Small intestine (tissue), 7 donors: ENCODE data around the gene MINAR1. TPM values are rescaled to one million over a fixed set of nuclear protein-coding genes. Genes with fewer than 3 reads are reported as not detected.

Source experiments
- DNase-seq, 2 donors: peaks; one replicate each; pipeline versions ENCODE4 v3.0.0 to v3.0.0-alpha.2; 2013
- FAIRE-seq: peaks from 2 replicates; lab custom pipeline; 2012; peaks lifted over from hg19 to GRCh38; lab: Jason Lieb, UNC
- H3K27ac ChIP-seq, 3 donors: one replicate each; pipeline ENCODE4 v1.5.1; 2013; ENCODE audit warnings: low read length in 2 of 3, mild to moderate bottlenecking in 2 of 3, control low read depth in 1 of 3, inconsistent platforms in 1 of 3, low read depth in 1 of 3, moderate library complexity in 1 of 3
- H3K27me3 ChIP-seq, 3 donors: one replicate each; pipeline ENCODE4 v1.6.1; 2013; ENCODE audit warnings: low read length in 3 of 3, inconsistent platforms in 1 of 3; ENCODE audit not compliant: control insufficient read depth in 3 of 3, insufficient read depth in 3 of 3
- H3K36me3 ChIP-seq, 3 donors: one replicate each; pipeline ENCODE4 v1.6.1; 2013; ENCODE audit warnings: low read length in 3 of 3, inconsistent platforms in 1 of 3, low read depth in 1 of 3, mild to moderate bottlenecking in 1 of 3, moderate library complexity in 1 of 3; ENCODE audit not compliant: control insufficient read depth in 3 of 3, insufficient read depth in 2 of 3
- H3K4me1 ChIP-seq, 3 donors: one replicate each; pipeline ENCODE4 v1.6.1; 2013; ENCODE audit warnings: low read length in 2 of 3, inconsistent platforms in 1 of 3, low read depth in 1 of 3, mild to moderate bottlenecking in 1 of 3, moderate library complexity in 1 of 3; ENCODE audit not compliant: control insufficient read depth in 3 of 3, insufficient read depth in 2 of 3
- H3K4me3 ChIP-seq, 3 donors: one replicate each; pipeline ENCODE4 v1.5.1; 2013; ENCODE audit warnings: low read length in 3 of 3, control low read depth in 1 of 3, inconsistent platforms in 1 of 3, low read depth in 1 of 3, mild to moderate bottlenecking in 1 of 3, moderate library complexity in 1 of 3
- H3K9me3 ChIP-seq, 2 donors: one replicate each; pipeline ENCODE4 v1.6.1; 2013; ENCODE audit warnings: low read depth in 1 of 2, low read length in 1 of 2; ENCODE audit not compliant: control insufficient read depth in 2 of 2, insufficient read depth in 1 of 2
- WGBS, 3 donors: extraction: QIAGEN DNeasy Blood & Tissue Kit; methylation state at CpG; one replicate each; pipeline ENCODE4 v1.1.7; 2013; 5-methylcytosine and 5-hydroxymethylcytosine counted together
- polyA plus RNA-seq, 4 donors: library from polyadenylated mRNA; stranded (reverse) in 3 of 4; unstranded in 1 of 4; fragments of 200-250 nt in 3 of 4; fragments of 120-200 nt in 1 of 4; gene quantifications; one replicate each; pipeline versions ENCODE4 v1.2.1 to v1.2.3, GENCODE V29; 2013
- donor health status: healthy with polysubstance abuse.
- donor health status: control.
- donor health status: control.
- donor health status: Bipolar disorder and iron deficiency.
- donor health status: healthy.

MINAR1 gene
- polyA plus RNA-seq, 4 donors: 0.16 to 0.43 TPM; not detected in 2

- Histone ChIP-seq H3K36me3 (no peaks in the 10 kb centered on the region), H3K27ac (no peak overlapping the region), H3K27me3 (peaks cover 9 to 29% (median 12%) of the 10 kb centered on the region in 3 donors), H3K4me1 (no peaks in the 10 kb centered on the region), H3K4me3 (no peak overlapping the region), H3K9me3 (no peaks in the 10 kb centered on the region)
- DNase-seq (no peak), FAIRE-seq (no peak)
- whole genome bisulfite sequencing, 3 donors: 64 to 72% (median 71%) methylated on average over 8 of the region's 8 CpGs
Observed at GRCh38 chr15:79436037-79436780, 4.1 kb downstream of the MINAR1 start.

- Histone ChIP-seq H3K9me3 (no peaks in the 10 kb centered on the region), H3K4me1 (no peaks in the 10 kb centered on the region), H3K4me3 (no peak overlapping the region), H3K36me3 (no peaks in the 10 kb centered on the region), H3K27ac (no peak overlapping the region), H3K27me3 (peaks cover under 1 to 22% (median 8%) of the 10 kb centered on the region in 3 donors)
- no peak for DNase-seq
- no peak for FAIRE-seq
- WGBS, 3 donors: 82 to 91% (median 82%) methylated on average over 2 of the region's 2 CpGs
Observed at GRCh38 chr15:79437275-79438000, 5.3 kb downstream of the MINAR1 start.

- Histone ChIP-seq H3K27ac (no peak overlapping the region), H3K4me1 (no peaks in the 10 kb centered on the region), H3K36me3 (no peaks in the 10 kb centered on the region), H3K27me3 (peaks cover 0 to 7% (median 0%) of the 10 kb centered on the region in 3 donors), H3K9me3 (no peaks in the 10 kb centered on the region), H3K4me3 (no peak overlapping the region)
- DNase-seq (no peak), FAIRE-seq (no peak)
- WGBS, 3 donors: 90 to 96% (median 92%) methylated on average over 5 of the region's 5 CpGs
Observed at GRCh38 chr15:79439236-79439635, 7.1 kb downstream of the MINAR1 start.

GRCh38 chr15:79440355-79440908, 8.3 kb downstream of the MINAR1 start:
- 63 to 76% (median 73%) methylated on average over 6 to 7 of the region's 7 CpGs for WGBS, 3 donors
- H3K36me3 ChIP-seq: no peaks in the 10 kb centered on the region
- DNase-seq (no peak), FAIRE-seq (no peak)
- no peak overlapping the region for H3K27ac ChIP-seq
- peaks cover 0 to 5% (median 0%) of the 10 kb centered on the region in 3 donors for H3K27me3 ChIP-seq
- H3K4me3 ChIP-seq: no peak overlapping the region
- H3K4me1 ChIP-seq: no peaks in the 10 kb centered on the region
- H3K9me3 ChIP-seq: no peaks in the 10 kb centered on the region

GRCh38 chr15:79442911-79443310, 10.8 kb downstream of the MINAR1 start:
- Histone ChIP-seq H3K27ac (no peak overlapping the region), H3K27me3 (no peaks in the 10 kb centered on the region), H3K4me1 (no peaks in the 10 kb centered on the region), H3K9me3 (peaks cover 0 to 2% of the 10 kb centered on the region in 2 donors), H3K4me3 (no peak overlapping the region), H3K36me3 (no peaks in the 10 kb centered on the region)
- DNase-seq: no peak
- no peak for FAIRE-seq
- WGBS, 3 donors: 50 to 70% (median 65%) methylated on average over 4 of the region's 4 CpGs

GRCh38 chr15:79447060-79447459, 14.9 kb downstream of the MINAR1 start:
- no peak for FAIRE-seq
- DNase-seq: no peak
- H3K4me1 ChIP-seq: no peaks in the 10 kb centered on the region
- H3K4me3 ChIP-seq: no peak overlapping the region
- WGBS, 3 donors: 67 to 93% (median 85%) methylated on average over 1 of the region's 1 CpG
- peaks cover 0 to 2% of the 10 kb centered on the region in 2 donors for H3K9me3 ChIP-seq
- H3K36me3 ChIP-seq: no peaks in the 10 kb centered on the region
- H3K27me3 ChIP-seq: peaks cover 0 to 7% (median 0%) of the 10 kb centered on the region in 3 donors
- no peak overlapping the region for H3K27ac ChIP-seq

GRCh38 chr15:79450648-79451047, 18.5 kb downstream of the MINAR1 start:
- H3K27me3 ChIP-seq: peaks cover 0 to 7% (median 0%) of the 10 kb centered on the region in 3 donors
- FAIRE-seq: no peak

GRCh38 chr15:79451361-79451999, 19.3 kb downstream of the MINAR1 start:
- WGBS, 3 donors: 28 to 39% (median 39%) methylated on average over 17 of the region's 17 CpGs
- Histone ChIP-seq H3K9me3 (no peaks in the 10 kb centered on the region), H3K27me3 (peaks cover 0 to 7% (median 0%) of the 10 kb centered on the region in 3 donors), H3K27ac (no peak overlapping the region), H3K36me3 (no peaks in the 10 kb centered on the region), H3K4me1 (no peaks in the 10 kb centered on the region), H3K4me3 (no peak overlapping the region)
- FAIRE-seq (no peak), DNase-seq (no peak)

More at GRCh38 chr15:79450648-79451047, 18.5 kb downstream of the MINAR1 start:
- H3K27ac ChIP-seq: no peak overlapping the region
- H3K4me3 ChIP-seq: no peak overlapping the region
- no peaks in the 10 kb centered on the region for H3K36me3 ChIP-seq
- DNase-seq: no peak
- 79 to 85% (median 81%) methylated on average over 3 of the region's 3 CpGs for WGBS, 3 donors
- peaks cover 0 to under 1% of the 10 kb centered on the region in 2 donors for H3K9me3 ChIP-seq
- H3K4me1 ChIP-seq: no peaks in the 10 kb centered on the region
